ENCODE measurements around the gene PAX8.
A peak's percentile ranks its signal among the peaks of the same experiment; 100 is the strongest.

The PAX8 gene

DNA sequence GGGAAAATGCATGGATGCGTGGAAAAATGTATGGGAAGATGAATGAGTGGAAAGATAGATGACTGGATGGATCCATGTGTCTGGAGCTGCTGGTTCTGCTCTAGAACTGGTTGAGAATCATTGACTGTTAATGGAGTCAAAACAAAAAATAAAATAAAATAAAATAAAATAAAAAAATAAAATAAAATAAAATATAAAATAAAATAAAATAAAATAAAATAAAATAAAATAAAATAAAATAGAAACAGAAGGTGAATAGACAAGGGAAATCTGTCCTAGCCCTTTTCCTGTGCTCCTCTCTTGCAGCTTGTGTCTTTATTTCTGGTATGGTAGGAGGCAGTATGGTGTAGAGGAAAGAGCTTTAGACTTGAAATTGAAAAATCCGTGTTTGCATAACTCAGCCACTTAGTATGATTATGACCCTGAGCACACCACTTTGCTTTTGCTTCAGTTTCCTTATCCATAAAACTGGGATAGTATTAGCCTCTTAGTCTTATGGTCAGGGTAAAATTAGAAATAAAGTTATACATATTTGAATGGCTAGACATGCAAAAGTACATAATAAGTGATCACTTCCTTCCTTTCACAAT, 54.0 kb downstream of the PAX8 start:
- no peak for DNase-seq (ENCODE audit: low read depth, low spot score)
- Histone ChIP-seq H3K36me3 (ENCODE audit: insufficient read depth, low read length) (no peaks in the 10 kb centered on the region), H3K9me3 (ENCODE audit: low read depth, low read length) (no peaks in the 10 kb centered on the region; the same call in 1 of the 2 replicates), H3K4me3 (no peak overlapping the region), H3K27ac (no peak overlapping the region), H3K9ac (ENCODE audit: insufficient read length) (no peak overlapping the region)
- TF ChIP-seq POLR2AphosphoS5 (IDR thresholded peaks at IDR 0.05; ENCODE audit: borderline replicate concordance, low read depth, low read length) (no peak), EZH2 (IDR thresholded peaks at IDR 0.05) (no peak)

- TF ChIP-seq FOXP2 (optimal IDR thresholded peaks at IDR 0.05; ENCODE audit: control extremely low read depth, extremely low read length, insufficient read depth) (no peak), EZH2 (IDR thresholded peaks at IDR 0.05) (no peak), POLR2AphosphoS5 (IDR thresholded peaks at IDR 0.05; ENCODE audit: borderline replicate concordance, low read depth, low read length) (no peak)
Measured at GRCh38 chr2:113223813-113224212, 54.9 kb downstream of the PAX8 start.

DNA sequence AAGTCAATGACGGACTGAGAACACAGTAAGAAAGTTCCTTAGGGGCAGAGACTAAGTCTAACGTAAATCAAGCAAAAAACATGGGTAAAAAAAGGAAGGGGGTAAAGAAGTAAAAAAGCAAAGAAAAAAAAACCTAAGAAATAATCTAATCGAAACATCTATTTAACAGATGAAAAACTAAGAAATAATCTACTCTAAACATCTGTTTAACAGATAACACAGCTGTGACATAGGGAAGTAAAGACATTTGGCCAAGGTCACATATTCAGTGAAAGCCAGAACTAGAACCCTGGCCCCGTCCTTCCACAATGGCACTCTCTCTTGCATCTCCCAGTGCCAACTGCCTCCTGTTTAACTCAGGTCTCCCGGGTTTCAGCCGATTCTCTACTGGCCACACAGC, 56.9 kb downstream of the PAX8 start:
- Histone ChIP-seq H3K9me3 (ENCODE audit: low read depth, low read length) (no peaks in the 10 kb centered on the region; the same call in 1 of the 2 replicates), H3K4me3 (no peak overlapping the region), H3K9ac (ENCODE audit: insufficient read length) (no peak overlapping the region), H3K36me3 (ENCODE audit: insufficient read depth, low read length) (no peaks in the 10 kb centered on the region), H3K27ac (no peak overlapping the region)
- no peak for TF ChIP-seq FOXP2 (optimal IDR thresholded peaks at IDR 0.05; ENCODE audit: control extremely low read depth, extremely low read length, insufficient read depth)
- TF ChIP-seq EZH2 (IDR thresholded peaks at IDR 0.05), result no peak
- no peak for TF ChIP-seq POLR2AphosphoS5 (IDR thresholded peaks at IDR 0.05; ENCODE audit: borderline replicate concordance, low read depth, low read length)
- DNase-seq (ENCODE audit: low read depth, low spot score), result no peak

More at GRCh38 chr2:113223813-113224212, 54.9 kb downstream of the PAX8 start:
- no peak overlapping the region for H3K4me3 ChIP-seq
- no peaks in the 10 kb centered on the region for H3K36me3 ChIP-seq (ENCODE audit: insufficient read depth, low read length)
- DNase-seq (ENCODE audit: low read depth, low spot score), result no peak
- H3K9me3 ChIP-seq (ENCODE audit: low read depth, low read length), result no peaks in the 10 kb centered on the region; the same call in 1 of the 2 replicates
- no peak overlapping the region for H3K27ac ChIP-seq
- no peak overlapping the region for H3K9ac ChIP-seq (ENCODE audit: insufficient read length)

DNA sequence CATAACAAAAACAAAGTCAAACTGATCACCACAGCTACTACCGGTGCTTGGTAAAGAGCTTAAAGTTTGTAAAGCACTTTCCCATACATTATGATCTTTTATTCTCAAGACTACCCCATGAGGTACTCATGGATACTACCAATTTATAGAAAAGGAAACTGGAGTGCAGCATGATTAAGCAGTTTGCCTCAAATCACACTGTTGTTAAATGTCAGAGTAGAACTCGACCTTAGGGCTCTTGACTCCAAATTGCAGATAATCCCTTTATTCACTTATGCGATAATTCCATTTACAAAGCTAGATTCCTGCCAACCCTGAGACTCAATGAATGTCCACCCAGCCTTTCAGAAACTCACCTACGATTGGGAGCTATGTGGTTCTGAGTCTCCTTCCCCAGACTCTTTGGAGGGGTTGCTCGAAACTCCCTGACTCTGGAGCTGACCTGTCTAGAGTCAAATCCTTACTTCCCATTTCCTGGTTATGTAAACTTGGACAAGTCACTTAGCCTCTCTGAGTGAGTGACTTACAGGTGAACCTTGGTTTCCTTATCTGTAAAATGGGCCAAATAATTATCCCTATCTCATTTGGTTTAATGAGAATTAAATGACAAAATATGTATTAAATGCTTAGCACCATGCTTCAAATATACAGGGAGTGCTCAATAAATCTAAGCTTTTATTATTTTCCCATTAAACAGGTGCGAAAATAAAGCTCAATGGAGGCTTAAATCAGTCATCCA, 57.6 kb downstream of the PAX8 start:
- H3K9me3 ChIP-seq (ENCODE audit: low read depth, low read length), result no peaks in the 10 kb centered on the region; the same call in 1 of the 2 replicates
- no peak for DNase-seq (ENCODE audit: low read depth, low spot score)
- no peak for TF ChIP-seq POLR2AphosphoS5 (IDR thresholded peaks at IDR 0.05; ENCODE audit: borderline replicate concordance, low read depth, low read length)
- TF ChIP-seq EZH2 (IDR thresholded peaks at IDR 0.05), result no peak
- no peak for TF ChIP-seq FOXP2 (optimal IDR thresholded peaks at IDR 0.05; ENCODE audit: control extremely low read depth, extremely low read length, insufficient read depth)
- H3K4me3 ChIP-seq, result no peak overlapping the region
- H3K36me3 ChIP-seq (ENCODE audit: insufficient read depth, low read length), result no peaks in the 10 kb centered on the region
- H3K9ac ChIP-seq (ENCODE audit: insufficient read length), result no peak overlapping the region
- H3K27ac ChIP-seq, result 0 out of 2 replicates have a peak overlapping the region, but pooled peaks have one; percentile 10

DNA sequence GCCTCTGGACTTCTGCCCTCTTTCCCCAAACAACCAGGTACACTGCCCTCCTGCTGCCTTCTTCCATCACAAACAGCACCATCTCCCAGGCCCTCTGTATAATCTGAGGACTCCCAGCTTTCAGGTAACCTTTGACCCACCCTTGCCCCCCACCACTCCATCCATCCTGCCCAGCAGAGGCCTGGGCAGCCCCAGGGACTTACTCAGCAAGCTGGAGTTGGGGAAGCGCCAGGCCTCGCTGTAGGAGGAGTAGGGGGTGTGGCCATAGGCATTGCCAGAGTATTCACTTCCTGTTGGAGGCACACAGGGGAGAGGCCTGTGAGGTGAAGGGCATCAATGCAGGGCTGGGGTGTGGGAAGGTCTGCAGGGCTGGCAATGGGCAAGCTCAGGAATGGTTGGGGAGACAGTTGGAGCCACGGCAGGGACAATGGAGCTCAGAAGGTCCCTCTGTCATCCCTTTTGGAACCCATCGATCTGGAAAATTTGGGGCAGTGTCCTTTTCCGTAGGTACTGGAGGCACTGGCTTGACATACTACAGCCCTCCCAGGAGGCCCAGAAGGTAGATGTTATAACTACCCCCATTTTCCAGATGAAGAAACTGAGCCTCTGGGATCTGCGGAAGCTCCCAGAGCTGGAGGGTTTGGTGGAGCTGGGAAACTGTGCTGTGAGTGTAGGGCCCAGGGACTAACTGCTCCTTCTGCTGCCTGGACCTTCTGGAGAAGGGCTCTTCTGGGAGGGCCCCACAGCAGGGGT, 58.7 kb downstream of the PAX8 start:
- Histone ChIP-seq H3K36me3 (ENCODE audit: insufficient read depth, low read length) (no peaks in the 10 kb centered on the region), H3K4me3 (no peak overlapping the region), H3K9me3 (ENCODE audit: low read depth, low read length) (no peaks in the 10 kb centered on the region), H3K27ac (no peak overlapping the region), H3K9ac (ENCODE audit: insufficient read length) (no peak overlapping the region)
- no peak for DNase-seq (ENCODE audit: low read depth, low spot score)
- TF ChIP-seq FOXP2 (optimal IDR thresholded peaks at IDR 0.05; ENCODE audit: control extremely low read depth, extremely low read length, insufficient read depth), result no peak
- TF ChIP-seq EZH2 (IDR thresholded peaks at IDR 0.05), result no peak
- 0 out of 2 replicates have a peak, but pooled peaks have one; percentile 29 for TF ChIP-seq POLR2AphosphoS5 (IDR thresholded peaks at IDR 0.05; ENCODE audit: borderline replicate concordance, low read depth, low read length)

- no peak for DNase-seq (ENCODE audit: low read depth, low spot score)
- Histone ChIP-seq H3K9me3 (ENCODE audit: low read depth, low read length) (no peaks in the 10 kb centered on the region), H3K4me3 (no peak overlapping the region), H3K36me3 (ENCODE audit: insufficient read depth, low read length) (no peaks in the 10 kb centered on the region), H3K9ac (ENCODE audit: insufficient read length) (no peak overlapping the region), H3K27ac (no peak overlapping the region)
- no peak for TF ChIP-seq FOXP2 (optimal IDR thresholded peaks at IDR 0.05; ENCODE audit: control extremely low read depth, extremely low read length, insufficient read depth)
- TF ChIP-seq EZH2 (IDR thresholded peaks at IDR 0.05), result no peak
Measured at GRCh38 chr2:113219525-113219888, 59.2 kb downstream of the PAX8 start.

GRCh38 chr2:113219092-113219441, 59.7 kb downstream of the PAX8 start:
- Histone ChIP-seq H3K9me3 (ENCODE audit: low read depth, low read length) (no peaks in the 10 kb centered on the region), H3K4me3 (no peak overlapping the region), H3K36me3 (ENCODE audit: insufficient read depth, low read length) (no peaks in the 10 kb centered on the region), H3K9ac (ENCODE audit: insufficient read length) (no peak overlapping the region), H3K27ac (no peak overlapping the region)
- no peak for DNase-seq (ENCODE audit: low read depth, low spot score)
- no peak for TF ChIP-seq EZH2 (IDR thresholded peaks at IDR 0.05)
- TF ChIP-seq FOXP2 (optimal IDR thresholded peaks at IDR 0.05; ENCODE audit: control extremely low read depth, extremely low read length, insufficient read depth), result no peak
- no peak for TF ChIP-seq POLR2AphosphoS5 (IDR thresholded peaks at IDR 0.05; ENCODE audit: borderline replicate concordance, low read depth, low read length)

GRCh38 chr2:113218283-113219091, 60.2 kb downstream of the PAX8 start:
- DNase-seq (ENCODE audit: low read depth, low spot score), result no peak
- H3K9me3 ChIP-seq (ENCODE audit: low read depth, low read length), result no peaks in the 10 kb centered on the region
- H3K27ac ChIP-seq, result peak overlapping the region; percentile 51; the same call in 1 of the 2 replicates
- no peak overlapping the region for H3K9ac ChIP-seq (ENCODE audit: insufficient read length)
- TF ChIP-seq POLR2AphosphoS5 (IDR thresholded peaks at IDR 0.05; ENCODE audit: borderline replicate concordance, low read depth, low read length) (no peak), FOXP2 (optimal IDR thresholded peaks at IDR 0.05; ENCODE audit: control extremely low read depth, extremely low read length, insufficient read depth) (no peak), EZH2 (IDR thresholded peaks at IDR 0.05) (no peak)
- H3K4me3 ChIP-seq, result no peak overlapping the region
- no peaks in the 10 kb centered on the region for H3K36me3 ChIP-seq (ENCODE audit: insufficient read depth, low read length)

All from SK-N-MC (cell line).